Skeletal muscle cell (primary cell): ENCODE measurements around the gene DDT.
"Not testable (repeated sequence)": the region's sequence is repeated elsewhere in the genome, so short reads cannot be mapped to it uniquely, and the experiment has no call there.

Experiments
- DNase-seq: peaks from one replicate; pipeline ENCODE4 v3.0.0-alpha.2; 2010; ENCODE audit warnings: low read depth
- H3K4me3 ChIP-seq: 2 replicates; pipeline ENCODE4 v1.5.1; 2011; ENCODE audit warnings: low read depth, mild to moderate bottlenecking, control low read depth, low read length, moderate library complexity

DDT gene

GRCh38 chr22:23974345-23974744 lies at the start of gene DDT:
TSS of gene DDT (minus strand) at chr22:23974441. CDS start at chr22:23974414, 27 bp downstream.
- not testable (repeated sequence) for H3K4me3 ChIP-seq, DNase-seq

- DNase-seq, result no peak
- no peak overlapping the region for H3K4me3 ChIP-seq
Measured at GRCh38 chr22:24023204-24023789, 49.1 kb upstream of the DDT start.

- no peak overlapping the region for H3K4me3 ChIP-seq
- DNase-seq, result no peak
Measured at GRCh38 chr22:24021304-24021703, 47.1 kb upstream of the DDT start.

GRCh38 chr22:24016156-24016555 lies 41.9 kb upstream of the DDT start:
- no peak for DNase-seq
- no peak overlapping the region for H3K4me3 ChIP-seq

GRCh38 chr22:24011735-24012068 lies 37.5 kb upstream of the DDT start:
- DNase-seq, result no peak
- peak overlapping the region; percentile 98 for H3K4me3 ChIP-seq

GRCh38 chr22:24010018-24010391 lies 35.8 kb upstream of the DDT start:
- DNase-seq, result no peak
- H3K4me3 ChIP-seq, result no peak overlapping the region

- no peak overlapping the region for H3K4me3 ChIP-seq
- DNase-seq, result no peak
Measured at GRCh38 chr22:24009227-24010017, 35.2 kb upstream of the DDT start.

GRCh38 chr22:24008381-24009226 lies 34.4 kb upstream of the DDT start:
- no peak for DNase-seq
- H3K4me3 ChIP-seq, result no peak overlapping the region

GRCh38 chr22:24008022-24008283 lies 33.7 kb upstream of the DDT start:
- DNase-seq, result no peak
- H3K4me3 ChIP-seq, result no peak overlapping the region

- no peak overlapping the region for H3K4me3 ChIP-seq
- DNase-seq, result no peak
Measured at GRCh38 chr22:24007253-24008021, 33.2 kb upstream of the DDT start.

GRCh38 chr22:24006914-24007214 lies 32.6 kb upstream of the DDT start:
- DNase-seq, result no peak
- H3K4me3 ChIP-seq, result no peak overlapping the region

GRCh38 chr22:24006207-24006913 lies 32.1 kb upstream of the DDT start:
- no peak overlapping the region for H3K4me3 ChIP-seq

GRCh38 chr22:24005201-24005600 lies 31.0 kb upstream of the DDT start, which contains the start of gene GSTT4:
TSS of gene GSTT4 (minus strand) at chr22:24005453. CDS start at chr22:24005356, 97 bp downstream.
- H3K4me3 ChIP-seq, result no peak within 1 kb of the TSS

More at GRCh38 chr22:24006207-24006913, 32.1 kb upstream of the DDT start:
- no peak for DNase-seq

GRCh38 chr22:24003887-24004286 lies 29.6 kb upstream of the DDT start:
- H3K4me3 ChIP-seq, result no peak overlapping the region

More at GRCh38 chr22:24005201-24005600, 31.0 kb upstream of the DDT start, which contains the start of gene GSTT4:
- no peak for DNase-seq

GRCh38 chr22:24002851-24003250 lies 28.6 kb upstream of the DDT start:
- H3K4me3 ChIP-seq, result no peak overlapping the region
- no peak for DNase-seq

More at GRCh38 chr22:24003887-24004286, 29.6 kb upstream of the DDT start:
- DNase-seq, result no peak

- no peak overlapping the region for H3K4me3 ChIP-seq
- DNase-seq, result no peak
Measured at GRCh38 chr22:24002272-24002671, 28.0 kb upstream of the DDT start.

- DNase-seq, result no peak
- H3K4me3 ChIP-seq, result no peak overlapping the region
Measured at GRCh38 chr22:24001314-24001713, 27.1 kb upstream of the DDT start.

GRCh38 chr22:23999779-24000178 lies 25.5 kb upstream of the DDT start:
- H3K4me3 ChIP-seq, DNase-seq: not testable (repeated sequence)

- no peak for DNase-seq
- no peak overlapping the region for H3K4me3 ChIP-seq
Measured at GRCh38 chr22:23997092-23997491, 22.9 kb upstream of the DDT start.
